Hippocampal formation (tissue), 2 donors: ENCODE measurements around the gene SHISA6.
A peak's percentile ranks its signal among the peaks of the same experiment; 100 is the strongest.

Experiments
- DNase-seq, 2 donors: peaks; one replicate each; lab custom pipeline; 2025; lab: John Stamatoyannopoulos, UW

The SHISA6 gene

GRCh38 chr17:11589716-11590115, 348.7 kb downstream of the SHISA6 start:
- no peak for DNase-seq

GRCh38 chr17:11598274-11599221, 357.5 kb downstream of the SHISA6 start, which contains the start of gene DNAH9:
TSS of gene DNAH9 (plus strand) at chr17:11598470. CDS start at chr17:11598499, 29 bp downstream.
- peak; percentile 79 to 86 for DNase-seq

- DNase-seq, result no peak
Measured at GRCh38 chr17:11601661-11602060, 360.6 kb downstream of the SHISA6 start.

- no peak for DNase-seq
Measured at GRCh38 chr17:11608396-11608795, 367.4 kb downstream of the SHISA6 start.

- DNase-seq, result no peak
Measured at GRCh38 chr17:11610999-11611566, 370.1 kb downstream of the SHISA6 start.

- DNase-seq, result no peak
Measured at GRCh38 chr17:11612956-11613355, 371.9 kb downstream of the SHISA6 start.
